PC-3 (cell line): Measurements from ENCODE around the gene ODC1.
"Not testable (repeated sequence)": the region's sequence is repeated elsewhere in the genome, so short reads cannot be mapped to it uniquely, and the experiment has no call there.

Source experiments
- CTCF ChIP-seq: fragments of 300-600 bp; sonication (generic); conservative IDR thresholded peaks from 2 replicates; pipeline ENCODE4 v1.5.1; 2017; ENCODE audit warnings: antibody characterized with exemption, low read depth, mild to moderate bottlenecking, low read length
- EZH2phosphoT487 ChIP-seq: fragments of 300-600 bp; sonication (generic); IDR thresholded peaks from 2 replicates; pipeline ENCODE4 v1.6.1; 2018; ENCODE audit warnings: mild to moderate bottlenecking, antibody characterized with exemption, low read length, borderline replicate concordance

GRCh38 chr2:10457195-10457594 is 9.1 kb upstream of the ODC1 start:
- not testable (repeated sequence) for TF ChIP-seq CTCF, EZH2phosphoT487
